T-helper 2 cell treated with Interferon-gamma antibody and Interleukin-4, amounts not matched to agents 100 ng/mL and 5 ng/mL, for 36 hours (primary cell): ENCODE results near the gene NCOA6. TPM values are rescaled to one million over a fixed set of nuclear protein-coding genes. Genes with fewer than 3 reads are reported as not detected.

Source experiments
- intact Hi-C: fragments of 100-400 bp; cut with micrococcal nuclease; formaldehyde crosslinking; loops from one replicate; pipeline ENCODE4 v1.15.1; 2023
- total RNA-seq: library from RNA; stranded (reverse); gene quantifications from 2 replicates; pipeline ENCODE4 v1.2.3, GENCODE V29; 2022

NCOA6 gene
- total RNA-seq, 1 donor from 2014 or later: 33.8 TPM

DNA sequence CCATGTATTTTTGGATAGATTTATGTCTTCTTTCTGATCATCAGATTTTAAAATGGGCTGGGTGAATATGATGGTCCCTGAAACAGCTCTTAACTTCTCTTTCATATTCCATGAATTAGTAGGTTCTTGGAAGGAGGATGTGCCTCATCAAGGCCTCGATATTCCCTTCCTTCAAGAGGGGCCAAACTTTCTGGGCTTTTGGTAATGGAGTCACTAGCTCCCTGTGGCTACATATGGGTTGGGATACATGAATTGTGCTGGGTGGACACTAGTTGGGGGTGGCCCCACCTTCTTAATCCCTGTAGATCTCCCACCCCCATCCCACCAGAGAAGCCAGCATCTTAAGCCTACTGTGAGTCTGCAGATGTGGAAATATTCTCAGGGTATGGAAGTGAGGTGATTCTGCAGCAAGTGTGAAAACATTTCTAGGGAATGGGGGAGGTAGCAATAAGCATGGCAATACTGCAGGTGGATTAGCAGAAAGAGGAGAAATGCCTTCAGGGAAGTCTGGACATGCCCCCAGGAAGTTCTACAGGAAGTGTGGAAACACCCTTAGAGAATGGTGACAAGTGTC is 119.1 kb downstream of the NCOA6 start:
- intact Hi-C loops: loop anchor here (5.0 kb wide), 2 partner anchors 714 to 911 kb away; partner anchors contain the start of genes RALY and SPAG4

DNA sequence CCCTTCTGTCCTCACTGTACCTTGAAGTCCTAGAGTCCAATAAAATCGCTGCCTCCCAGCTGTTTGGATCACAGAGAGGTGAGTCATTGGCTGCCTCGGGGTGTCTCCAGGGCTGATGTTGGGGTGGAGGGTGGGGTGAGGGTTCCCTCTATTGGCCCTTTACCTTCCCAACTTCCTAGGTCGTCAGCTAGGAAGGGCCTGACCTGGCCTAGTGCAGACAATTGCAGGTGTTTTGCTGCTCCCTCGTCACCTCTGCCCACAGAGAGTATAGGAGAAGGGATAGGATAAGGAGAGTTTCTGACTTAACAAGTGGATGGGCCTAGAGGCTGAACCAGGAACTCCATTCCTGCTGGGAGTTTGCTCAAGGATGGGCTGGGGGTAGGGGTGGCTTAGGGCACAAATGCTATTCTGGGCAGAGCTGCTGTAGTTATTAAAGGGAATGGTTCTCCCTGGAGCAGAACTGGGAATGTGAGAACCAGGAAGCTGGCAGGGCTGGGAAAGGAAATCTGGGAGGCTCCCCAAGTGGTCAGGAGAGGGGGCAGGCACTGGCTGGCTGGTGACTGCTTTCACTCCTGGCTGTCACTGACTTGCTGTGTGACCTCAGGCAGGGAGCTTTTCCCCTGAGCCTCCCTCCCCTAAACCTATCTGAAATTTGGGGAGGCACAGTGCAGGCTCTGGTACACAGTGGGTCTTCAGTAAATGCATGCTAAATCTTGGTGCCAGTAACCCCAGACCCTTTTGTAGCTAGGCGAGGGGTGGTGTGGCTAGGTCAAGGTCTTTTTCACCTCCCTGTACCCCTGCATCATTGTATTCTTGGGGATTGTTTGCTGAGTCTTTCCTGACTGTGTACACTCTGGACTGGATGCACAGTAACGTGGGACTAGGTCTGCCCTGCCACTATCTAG is 119.8 kb downstream of the NCOA6 start:
- intact Hi-C loops: loop anchor here (5.0 kb wide), 2 partner anchors 713 to 912 kb away; partner anchors contain the start of genes RALY and SPAG4

DNA sequence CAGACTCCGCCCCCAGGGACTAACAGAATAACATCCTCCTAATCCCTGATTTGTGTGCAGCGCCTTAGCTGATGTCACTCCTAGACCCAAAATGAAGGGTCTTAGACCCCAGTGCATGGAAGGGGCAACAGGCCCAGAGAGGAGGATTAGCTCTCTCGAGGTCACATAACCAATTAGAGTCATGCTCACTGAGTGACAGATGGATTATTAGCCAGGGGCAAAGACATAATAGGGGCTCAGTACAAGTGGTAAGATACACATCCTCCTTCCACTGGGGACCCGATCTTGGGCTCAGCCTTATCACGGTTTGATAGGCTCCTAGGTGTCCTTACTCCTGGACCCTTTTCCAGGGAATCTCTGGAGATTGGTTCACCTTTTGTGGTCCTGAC is 120.4 kb downstream of the NCOA6 start:
- intact Hi-C loops: loop anchor here (5.0 kb wide), 2 partner anchors 713 to 912 kb away; partner anchors contain the start of genes RALY and SPAG4

DNA sequence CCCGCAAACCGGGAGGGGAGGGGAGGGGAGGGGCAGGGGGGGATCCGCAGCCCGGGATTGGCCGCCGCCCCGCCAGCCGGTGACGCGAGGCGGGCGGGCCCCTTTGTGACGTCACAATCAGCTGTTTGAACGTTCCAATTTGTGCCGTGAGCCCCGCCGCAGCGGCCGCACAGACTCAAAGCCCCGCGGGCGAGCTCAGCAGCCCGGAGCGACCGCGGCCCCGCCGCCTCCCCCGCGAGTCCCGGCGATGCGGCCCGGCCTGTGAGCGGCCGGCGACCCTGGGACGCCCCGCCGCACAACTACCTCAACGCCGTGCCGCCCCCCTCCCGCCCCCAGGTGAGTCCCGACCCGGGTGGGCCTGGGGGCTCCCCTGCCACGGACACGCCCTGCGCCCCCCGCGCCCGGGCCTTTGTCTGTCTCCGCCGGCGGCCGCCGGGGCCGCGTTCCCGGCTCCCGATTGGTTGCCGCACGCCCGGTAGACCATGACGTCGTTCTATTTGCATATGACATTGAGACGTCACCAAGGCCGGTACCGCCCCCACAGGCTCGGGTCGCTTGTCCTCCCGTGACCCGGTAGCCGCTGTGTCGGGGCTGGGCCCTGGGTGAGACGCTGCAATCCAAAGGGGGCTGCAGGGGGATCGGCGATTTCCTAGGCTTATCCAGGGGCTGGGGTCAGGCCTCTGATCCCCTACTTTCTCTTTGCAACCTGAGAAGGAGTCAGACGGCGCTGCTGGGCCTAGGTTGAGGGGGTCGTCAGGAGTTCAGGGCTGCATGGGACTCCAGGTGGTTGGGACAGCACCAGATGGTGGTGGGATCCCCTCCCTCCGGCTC is 121.1 kb downstream of the NCOA6 start, which contains the start of gene TP53INP2:
TP53INP2 (plus strand) TSS at position 168 of the 831 bp plus-strand sequence. CDS start 4,396 bp downstream, outside the sequence.
- intact Hi-C loops: loop anchor here (1.0 to 5.0 kb wide), 3 partner anchors 27 to 913 kb away; partner anchors contain the start of genes PIGU, RALY and SPAG4

DNA sequence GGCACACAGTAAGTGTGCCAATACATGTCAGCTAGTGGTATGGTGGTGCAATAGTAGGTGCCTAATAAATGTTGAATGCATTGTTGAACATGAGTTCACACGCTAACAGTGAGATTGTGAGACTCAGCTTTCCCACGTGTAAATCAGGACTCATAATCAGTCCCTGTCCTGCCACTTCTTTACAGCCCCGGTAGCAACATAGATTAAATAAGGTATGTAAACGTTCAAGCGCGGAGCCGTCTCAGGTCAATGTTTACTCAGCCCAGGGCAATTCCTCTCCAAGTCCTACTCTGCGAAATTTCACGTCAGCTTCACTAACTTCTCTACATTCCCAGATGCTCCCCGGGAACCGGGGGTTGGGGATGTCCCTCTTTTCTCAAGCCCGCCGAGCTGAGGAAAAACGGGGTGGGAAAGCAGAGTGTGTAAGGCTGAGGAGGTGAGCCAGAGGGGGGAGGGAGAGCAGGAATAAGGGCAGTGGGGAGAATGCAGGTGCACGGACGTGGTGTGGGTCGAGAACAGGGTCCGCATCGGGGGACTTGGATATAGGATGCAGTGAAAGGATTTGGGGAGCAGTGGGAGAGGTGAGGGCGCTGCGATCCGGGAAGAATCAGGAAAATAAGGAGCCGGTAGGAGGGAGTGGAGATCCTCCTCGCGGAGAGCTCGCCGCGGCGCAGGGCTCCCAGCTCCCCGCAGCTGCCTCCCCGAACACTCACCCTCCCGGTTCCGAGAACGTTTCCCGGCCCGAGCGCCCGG is 121.9 kb downstream of the NCOA6 start:
- intact Hi-C loops: loop anchor here (1.0 kb wide), 2 partner anchors 26 to 145 kb away; partner anchors contain the start of genes MAP1LC3A and PIGU

DNA sequence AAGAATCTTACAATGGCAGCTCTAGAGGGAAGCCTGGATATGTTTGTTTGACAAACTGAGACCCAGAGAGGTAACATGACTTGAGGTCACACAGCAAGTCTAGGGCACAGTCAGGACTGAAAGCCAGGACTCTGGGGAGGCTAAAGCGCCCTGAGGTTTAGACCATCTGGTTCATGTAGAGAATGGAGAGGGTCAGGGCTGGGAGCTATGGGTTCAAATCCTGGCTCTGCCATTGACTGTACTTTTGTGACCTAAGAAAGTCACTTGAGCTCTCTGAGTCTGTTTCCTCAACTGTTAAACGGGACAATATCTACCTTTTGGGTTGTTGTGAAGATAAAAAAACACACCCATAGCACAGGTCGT is 122.4 kb downstream of the NCOA6 start:
- intact Hi-C loops: loop anchor here (1.0 kb wide), 1 partner anchor 145 kb away; the partner anchor contains the start of gene MAP1LC3A

DNA sequence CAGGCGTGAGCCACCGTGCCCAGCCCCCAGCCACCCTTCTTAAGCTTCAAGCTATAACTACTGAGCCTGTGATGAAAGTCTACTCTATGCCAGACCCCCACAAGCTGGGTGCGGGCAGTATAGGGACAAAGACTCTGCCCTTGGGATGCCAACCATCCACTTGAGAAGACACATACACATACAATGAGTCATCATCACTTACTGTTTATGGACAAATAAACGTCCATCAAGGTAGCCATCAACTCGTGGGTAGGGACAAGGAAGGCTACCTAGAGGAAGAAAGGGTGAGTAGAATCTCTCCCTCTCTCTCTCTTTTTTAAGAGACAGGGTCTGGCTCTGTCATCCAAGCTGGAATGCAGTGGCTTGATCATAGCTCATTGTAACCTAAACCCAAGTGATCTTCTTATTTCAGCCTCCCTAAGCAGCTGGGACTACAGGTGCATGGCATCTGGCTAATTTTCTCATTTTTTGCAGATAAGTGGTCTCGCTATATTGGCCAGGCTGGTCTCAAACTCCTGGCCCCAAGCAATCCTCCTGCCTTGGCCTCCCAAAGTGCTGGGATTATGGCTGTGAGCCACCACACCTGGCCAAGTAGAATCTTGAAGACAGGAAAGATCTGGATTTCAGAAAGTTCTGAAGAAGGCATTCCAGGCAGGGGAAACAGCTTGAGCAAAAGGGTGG is 123.9 kb downstream of the NCOA6 start:
- intact Hi-C loops: no loop called here

DNA sequence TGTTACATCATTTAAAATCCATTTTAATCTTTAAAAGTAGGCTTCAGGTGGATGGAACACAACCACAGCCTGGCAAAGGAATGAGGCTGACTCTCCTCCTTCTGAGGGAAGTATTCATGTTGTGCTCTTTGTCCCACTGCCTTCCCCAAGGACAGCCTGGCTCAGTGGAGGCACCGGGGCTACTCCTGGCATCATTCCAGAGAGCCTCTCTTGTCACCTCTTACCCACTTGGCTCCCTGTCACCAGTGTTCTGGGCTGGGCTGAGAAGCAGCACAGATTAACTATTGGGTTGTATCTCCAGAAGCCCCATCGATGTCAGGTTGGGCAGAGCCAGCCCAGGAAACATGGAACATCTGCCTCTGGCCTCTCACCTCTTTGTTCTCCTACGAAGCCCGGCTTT is 132.0 kb downstream of the NCOA6 start:
- intact Hi-C loops: no loop called here

DNA sequence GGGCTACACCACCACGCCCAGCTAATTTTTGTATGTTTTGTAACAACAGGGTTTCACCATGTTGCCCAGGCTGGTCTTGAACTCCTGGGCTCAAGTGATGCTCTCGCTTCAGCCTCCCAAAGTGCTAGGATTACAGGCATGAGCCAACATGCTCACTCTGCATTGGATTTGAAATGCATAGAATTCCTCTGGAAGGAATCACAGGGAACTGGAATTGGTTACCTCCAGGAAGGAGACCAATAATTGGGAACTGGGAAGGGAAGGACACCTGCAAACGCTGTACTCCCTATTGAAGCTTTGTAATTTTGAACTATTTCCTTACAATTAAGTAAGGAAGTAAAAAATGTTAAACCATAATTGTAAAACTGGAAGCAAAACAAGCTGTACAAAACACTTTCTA is 133.6 kb downstream of the NCOA6 start:
- intact Hi-C loops: no loop called here

DNA sequence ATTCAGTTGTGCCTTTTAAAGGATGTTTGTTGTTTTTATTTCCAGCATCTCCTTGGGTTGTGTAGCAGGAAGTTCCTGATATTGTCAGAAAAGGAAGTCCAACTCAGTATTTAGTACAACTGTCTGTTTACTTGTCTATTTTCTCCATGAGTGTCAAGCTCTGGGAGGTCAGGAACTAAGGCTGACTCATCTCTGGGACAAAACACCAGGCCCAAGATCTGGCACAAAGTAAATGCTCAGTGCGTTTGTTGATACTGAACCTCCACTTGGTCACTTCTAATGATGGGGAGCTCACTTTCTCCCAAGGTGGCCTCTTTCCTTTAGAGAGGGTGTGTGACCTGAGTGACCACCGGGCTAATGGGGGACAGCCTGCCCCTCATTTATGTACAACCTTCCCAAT is 136.0 kb downstream of the NCOA6 start:
- intact Hi-C loops: no loop called here

DNA sequence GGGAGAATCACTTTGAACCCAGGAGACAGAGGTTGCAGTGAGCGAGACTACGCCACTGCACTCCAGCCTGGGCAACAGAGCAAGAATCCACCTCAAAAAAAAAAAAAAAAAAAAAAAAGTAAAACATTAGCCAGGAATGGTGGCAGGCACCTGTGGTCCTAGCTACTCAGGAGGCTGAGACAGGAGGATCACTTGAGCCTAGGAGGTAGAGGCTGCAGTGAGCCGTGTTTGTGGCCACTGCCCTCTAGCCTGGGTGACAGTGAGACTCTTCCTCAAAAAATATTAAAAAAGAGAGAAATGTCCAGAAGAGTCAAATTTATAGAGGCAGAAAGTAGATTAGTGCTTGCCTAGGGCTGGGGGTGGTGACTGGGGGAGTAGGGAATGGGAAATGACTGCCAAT is 141.8 kb downstream of the NCOA6 start:
- intact Hi-C loops: no loop called here

DNA sequence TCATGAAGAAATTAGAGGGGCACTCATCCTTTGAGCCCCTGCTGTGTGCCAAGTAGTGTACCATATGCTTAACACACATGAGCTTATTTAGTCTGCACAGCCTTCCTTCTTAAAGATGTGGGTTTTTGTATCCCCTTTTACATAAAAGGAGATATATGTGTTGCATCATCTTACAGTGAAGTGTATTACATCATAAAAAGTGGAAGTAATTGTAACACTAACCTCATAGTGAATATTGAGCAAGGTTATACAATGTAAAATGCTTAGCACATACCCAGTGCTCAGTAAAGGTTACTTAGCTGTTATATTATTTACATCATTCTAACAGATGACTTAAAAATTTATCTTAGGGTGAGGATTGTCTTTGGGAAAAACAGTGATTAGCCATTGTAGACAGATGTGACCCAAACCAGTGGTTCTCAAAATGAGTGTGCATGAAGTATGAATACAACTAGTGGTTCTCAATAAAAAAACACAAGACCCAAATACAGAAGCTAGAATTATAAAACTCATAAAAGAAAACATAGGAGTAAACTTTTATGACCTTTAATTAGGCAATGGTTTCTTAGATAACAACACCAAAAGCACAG is 144.8 kb downstream of the NCOA6 start:
- intact Hi-C loops: no loop called here

DNA sequence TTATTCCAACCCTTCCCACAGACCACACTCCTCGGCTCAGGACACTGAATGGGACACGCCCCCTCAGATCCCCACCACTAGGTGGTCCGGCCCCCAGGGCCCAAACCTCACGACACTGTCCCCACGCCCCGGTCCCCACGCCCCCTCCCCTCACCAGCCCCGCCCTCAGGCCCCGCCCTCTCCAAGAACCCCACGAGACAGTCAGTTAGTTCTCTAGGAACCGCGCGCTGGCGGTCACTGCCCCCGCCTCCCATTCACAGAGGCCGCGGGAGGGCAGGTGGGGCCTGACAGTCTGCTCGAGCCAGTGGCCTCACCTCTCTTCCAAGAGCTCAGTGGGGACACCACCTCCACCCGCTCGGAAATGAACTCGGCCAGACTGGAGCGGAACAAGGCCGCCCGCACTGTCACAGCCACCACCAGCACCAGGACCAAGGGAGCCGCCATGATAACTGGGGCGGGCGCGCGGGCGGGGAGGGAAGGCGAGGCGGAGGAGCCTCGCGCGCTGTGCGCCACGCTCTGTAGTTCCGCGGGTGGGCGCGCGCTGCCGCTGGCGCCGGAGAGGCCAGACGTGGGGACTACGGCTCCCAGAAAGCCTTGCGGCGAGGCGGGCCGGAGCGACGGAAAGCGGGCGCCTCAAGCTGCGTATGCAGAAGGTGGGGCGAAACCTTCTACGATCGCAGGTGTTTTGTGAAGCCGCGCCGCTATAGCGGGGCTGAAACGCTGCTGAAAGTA is 148.6 kb downstream of the NCOA6 start, which contains the start of gene PIGU:
PIGU (minus strand) TSS at position 451 of the 732 bp plus-strand sequence; CDS start at position 444, 7 bp downstream.
- intact Hi-C loops: loop anchor here (1.0 to 2.0 kb wide), 6 partner anchors 27 to 374 kb away; partner anchors contain the start of genes AHCY, DYNLRB1, ITCH and MAP1LC3A

DNA sequence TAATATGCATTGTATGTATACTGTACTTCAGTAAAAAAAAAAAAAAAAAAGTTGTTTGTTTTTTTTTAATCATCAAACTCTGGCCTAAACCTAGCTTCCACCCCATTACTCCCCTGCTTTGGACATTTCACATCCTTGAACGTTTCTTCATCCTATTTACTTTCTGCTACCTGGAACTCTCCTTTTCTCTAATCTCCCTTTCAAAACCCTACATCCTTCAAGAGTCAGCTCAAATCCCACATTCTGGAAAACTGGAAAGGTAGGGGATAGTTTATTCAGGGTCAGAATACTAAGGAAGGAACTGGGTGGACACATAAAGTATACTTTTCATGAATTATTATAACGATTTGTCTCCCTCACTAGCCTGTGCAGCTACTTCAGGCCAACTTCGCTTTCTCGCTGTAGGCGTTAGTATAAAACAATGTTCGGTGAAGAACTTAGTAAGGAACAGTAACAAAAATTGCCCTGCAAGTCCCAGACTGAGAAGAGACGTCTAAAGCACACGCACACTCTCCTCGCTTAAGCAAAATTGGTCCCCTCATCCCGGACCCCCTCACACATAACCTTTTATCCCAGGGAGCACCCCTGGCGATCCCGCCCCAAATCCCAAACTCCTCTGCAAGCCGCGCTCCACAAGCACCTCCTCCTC is 149.3 kb downstream of the NCOA6 start:
- intact Hi-C loops: loop anchor here (2.0 kb wide), 2 partner anchors 33 to 313 kb away; partner anchors contain the start of gene ITCH

DNA sequence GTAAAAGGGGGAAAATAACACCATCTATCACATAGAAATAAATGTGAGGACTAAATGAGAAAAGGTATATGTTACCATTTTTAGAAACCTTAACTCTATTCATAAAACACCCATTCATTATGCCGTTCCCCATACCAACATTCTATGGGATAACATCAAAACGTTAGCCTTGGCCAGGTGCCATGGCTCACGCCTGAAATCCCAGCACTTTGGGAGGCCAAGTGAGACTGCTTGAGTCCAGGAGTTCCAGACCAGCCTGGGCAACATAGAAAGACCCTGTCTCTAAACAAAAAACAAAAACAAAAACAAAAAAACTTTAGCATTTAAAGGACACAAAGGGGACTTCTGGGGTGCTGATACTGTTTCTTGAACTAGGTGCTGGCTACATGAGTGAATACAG is 149.9 kb downstream of the NCOA6 start:
- intact Hi-C loops: no loop called here

DNA sequence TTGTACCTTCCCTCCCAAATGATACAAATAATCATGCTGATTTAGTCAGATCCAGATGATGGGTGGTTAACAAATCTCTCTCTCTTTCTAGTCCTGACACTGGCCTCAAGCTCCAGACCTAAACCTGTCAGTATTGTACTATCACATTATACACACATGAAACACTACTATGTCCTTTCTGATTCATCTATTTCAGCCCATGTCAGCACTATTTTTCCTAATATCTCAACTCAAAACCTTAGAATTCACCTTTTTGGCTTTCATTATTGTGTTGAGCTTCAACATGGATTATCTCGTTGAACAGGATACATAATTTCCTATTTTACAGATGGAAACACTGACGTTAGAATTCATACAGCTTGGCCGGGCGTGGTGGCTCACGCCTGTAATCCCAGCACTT is 152.0 kb downstream of the NCOA6 start:
- intact Hi-C loops: no loop called here

DNA sequence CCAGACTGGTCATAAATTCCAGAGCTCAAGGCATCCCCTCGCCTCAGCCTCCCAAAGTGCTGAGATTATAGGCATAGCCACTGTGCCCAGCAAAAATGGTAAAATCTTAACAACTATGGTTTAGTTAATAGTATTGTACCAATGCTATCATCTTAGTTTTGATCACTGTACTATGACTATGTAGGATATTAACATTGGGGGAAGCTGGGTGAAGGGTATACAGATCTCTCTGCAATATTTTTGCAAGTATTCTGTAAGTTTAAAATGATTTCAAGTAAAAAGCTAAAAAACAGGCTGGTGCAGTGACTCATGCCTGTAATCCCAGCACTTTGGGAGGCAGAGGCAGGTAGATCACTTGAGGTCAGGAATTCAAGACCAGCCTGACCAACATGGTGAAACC is 156.4 kb downstream of the NCOA6 start:
- intact Hi-C loops: no loop called here
